A549 (cell line): ENCODE data around the gene ENO3. TPM values are rescaled to one million over a fixed set of nuclear protein-coding genes. Genes with fewer than 3 reads are reported as not detected.

Experiments
- ATAC-seq, 2 experiments: fragments of 200-7000 bp in 1 of 2; fragments of >200 bp in 1 of 2; cut with Nextera tagmentation in 1 of 2; cut with Tn5 transposase in 1 of 2; 3 replicates each; pipeline versions ENCODE4 v1.8.0 to v1.9.1; 2018 to 2020; ENCODE audit warnings: mild to moderate bottlenecking in 1 of 2, moderate library complexity in 1 of 2
- CTCF ChIA-PET: fragments of 300-600 bp; sonication (Branson Sonifier 250); formaldehyde crosslinking; extraction: SDS; loops from one replicate; lab custom pipeline; 2021; ENCODE audit warnings: antibody characterized with exemption, inconsistent platforms; lab: Yijun Ruan, JAX
- POLR2A ChIA-PET: fragments of 350-600 bp; formaldehyde crosslinking; extraction: SDS; loops from one replicate; lab custom pipeline; 2021; ENCODE audit warnings: antibody characterized with exemption, inconsistent platforms; lab: Yijun Ruan, JAX
- DNase-seq, 2 experiments: peaks; one replicate each; pipeline versions ENCODE4 v3.0.0 to v3.0.0-alpha.2; 2011 to 2016; ENCODE audit warnings: low read depth in 1 of 2, low spot score in 1 of 2
- FAIRE-seq: peaks from 2 replicates; lab custom pipeline; 2011; peaks lifted over from hg19 to GRCh38; lab: Jason Lieb, UNC
- H3K27ac ChIP-seq, 2 experiments: fragments of >200 bp; sonication (Bioruptor Twin); formaldehyde crosslinking; 3 replicates each; pipeline ENCODE4 v1.5.1; 2016 to 2017
- H3K4me1 ChIP-seq: fragments of >200 bp; sonication (Bioruptor Twin); formaldehyde crosslinking; 3 replicates; pipeline ENCODE4 v1.6.1; 2016
- H3K4me2 ChIP-seq: fragments of >200 bp; sonication (Bioruptor Twin); formaldehyde crosslinking; 3 replicates; pipeline ENCODE4 v1.6.1; 2016
- H3K4me3 ChIP-seq: fragments of >200 bp; sonication (Bioruptor Twin); formaldehyde crosslinking; 3 replicates; pipeline ENCODE4 v1.5.1; 2016
- H3K9me3 ChIP-seq: fragments of >200 bp; sonication (Bioruptor Twin); formaldehyde crosslinking; 3 replicates; pipeline ENCODE4 v1.6.1; 2016
- BCL3 ChIP-seq: fragments of >200 bp; sonication (Bioruptor Twin); formaldehyde crosslinking; IDR thresholded peaks from 3 replicates; pipeline ENCODE4 v1.6.1; 2016
- ELK1 ChIP-seq: fragments of 150-350 bp; IDR thresholded peaks from 2 replicates; pipeline ENCODE4 v1.6.1; 2014; ENCODE audit warnings: low read depth, mild to moderate bottlenecking, low read length
- GATA3 ChIP-seq: IDR thresholded peaks from 2 replicates; pipeline ENCODE4 v1.6.1; 2012; ENCODE audit warnings: borderline replicate concordance
- HOXA7 ChIP-seq: fragments of 250-450 bp; sonication (Bioruptor Pico); IDR thresholded peaks from 2 replicates; pipeline ENCODE4 v1.5.0; 2020; ENCODE audit warnings: mild to moderate bottlenecking, moderate library complexity
- NPAS2 ChIP-seq: fragments of 250-450 bp; sonication (Bioruptor Pico); IDR thresholded peaks from 2 replicates; pipeline ENCODE4 v1.8.0; 2022; ENCODE audit warnings: mild to moderate bottlenecking, moderate library complexity, borderline replicate concordance
- RCOR1 ChIP-seq: fragments of 150-350 bp; IDR thresholded peaks from 2 replicates; pipeline ENCODE4 v1.6.1; 2014; ENCODE audit warnings: antibody characterized with exemption, low read length, low read depth
- SREBF2 ChIP-seq: fragments of 450-650 bp; IDR thresholded peaks from 2 replicates; pipeline ENCODE4 v1.6.1; 2014; ENCODE audit warnings: mild to moderate bottlenecking, moderate library complexity
- TFCP2L1 ChIP-seq: fragments of 250-450 bp; sonication (Bioruptor Pico); IDR thresholded peaks from 2 replicates; pipeline ENCODE4 v1.5.0; 2021; ENCODE audit warnings: mild to moderate bottlenecking
- WGBS: methylation state at CpG from one replicate; pipeline ENCODE4 v1.1.6; 2017; ENCODE audit errors: missing lambda C conversion rate; 5-methylcytosine and 5-hydroxymethylcytosine counted together
- polyA plus RNA-seq, 4 experiments: library from polyadenylated mRNA; depleted of rRNA in 3 of 4; stranded (reverse); fragments of >200 nt; fragmentation: RNase III in 1 of 4; extraction: RNeasy Plus Mini Kit Qiagen cat#74134 plus additional on column Dnase treatment in 1 of 4; gene quantifications; 2 replicates in 3 of 4; 3 replicates in 1 of 4; pipeline ENCODE4 v1.2.3, GENCODE V29; 2011 to 2017
- TF ChIP-seq, protein P1 (sequence below): IDR thresholded peaks from 2 replicates; pipeline ENCODE4 v1.6.1; 2012
- TF ChIP-seq, protein P2 (sequence below): IDR thresholded peaks from 2 replicates; pipeline ENCODE4 v1.6.1; 2012; ENCODE audit warnings: low read depth, borderline replicate concordance
- TF ChIP-seq, protein P3 (sequence below): fragments of >200 bp; sonication (Bioruptor Twin); formaldehyde crosslinking; IDR thresholded peaks from 2 replicates; pipeline ENCODE4 v1.6.1; 2016

ENO3 gene
- polyA plus RNA-seq, 2 of the 4 experiments (the other 2 are of a cell fraction) = 52.5 to 109 TPM

- Histone ChIP-seq H3K4me3 (peak overlapping the region; percentile 85), H3K4me1 (peaks cover 62% of the 10 kb centered on the region), H3K27ac (peak overlapping the region; percentile 89 to 93), H3K4me2 (peak overlapping the region; percentile 90)
- WGBS = 25% methylated on average over 4 of the region's 4 CpGs
- ChIA-PET POLR2A (interaction anchor here (3.2 kb wide), 1 partner anchor 25 kb away, joined by 83 read pairs; the partner anchor contains the start of gene SPAG7), CTCF (interaction anchor here (2.9 to 3.5 kb wide), 3 partner anchors 31 to 47 kb away, joined by 14 to 33 read pairs (median 15); partner anchors contain the start of gene CAMTA2)
- no peak for ATAC-seq
- DNase-seq = no peak
- TF ChIP-seq, protein P1, sequence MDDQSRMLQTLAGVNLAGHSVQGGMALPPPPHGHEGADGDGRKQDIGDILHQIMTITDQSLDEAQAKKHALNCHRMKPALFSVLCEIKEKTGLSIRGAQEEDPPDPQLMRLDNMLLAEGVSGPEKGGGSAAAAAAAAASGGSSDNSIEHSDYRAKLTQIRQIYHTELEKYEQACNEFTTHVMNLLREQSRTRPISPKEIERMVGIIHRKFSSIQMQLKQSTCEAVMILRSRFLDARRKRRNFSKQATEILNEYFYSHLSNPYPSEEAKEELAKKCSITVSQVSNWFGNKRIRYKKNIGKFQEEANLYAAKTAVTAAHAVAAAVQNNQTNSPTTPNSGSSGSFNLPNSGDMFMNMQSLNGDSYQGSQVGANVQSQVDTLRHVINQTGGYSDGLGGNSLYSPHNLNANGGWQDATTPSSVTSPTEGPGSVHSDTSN = 0 out of 2 replicates have a peak, but pooled peaks have one; percentile 2
- TF ChIP-seq, protein P2, sequence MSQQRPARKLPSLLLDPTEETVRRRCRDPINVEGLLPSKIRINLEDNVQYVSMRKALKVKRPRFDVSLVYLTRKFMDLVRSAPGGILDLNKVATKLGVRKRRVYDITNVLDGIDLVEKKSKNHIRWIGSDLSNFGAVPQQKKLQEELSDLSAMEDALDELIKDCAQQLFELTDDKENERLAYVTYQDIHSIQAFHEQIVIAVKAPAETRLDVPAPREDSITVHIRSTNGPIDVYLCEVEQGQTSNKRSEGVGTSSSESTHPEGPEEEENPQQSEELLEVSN = 0 out of 2 replicates have a peak, but pooled peaks have one; percentile 6
- TF ChIP-seq, protein P3, sequence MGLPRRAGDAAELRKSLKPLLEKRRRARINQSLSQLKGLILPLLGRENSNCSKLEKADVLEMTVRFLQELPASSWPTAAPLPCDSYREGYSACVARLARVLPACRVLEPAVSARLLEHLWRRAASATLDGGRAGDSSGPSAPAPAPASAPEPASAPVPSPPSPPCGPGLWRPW = no peak
- TF ChIP-seq, all 56 proteins: peak for 2
- no peak for FAIRE-seq
- H3K9me3 ChIP-seq = no peaks in the 10 kb centered on the region
These were observed 9.7 kb upstream of the ENO3 start for GRCh38 chr17:4941319-4941610.

DNA sequence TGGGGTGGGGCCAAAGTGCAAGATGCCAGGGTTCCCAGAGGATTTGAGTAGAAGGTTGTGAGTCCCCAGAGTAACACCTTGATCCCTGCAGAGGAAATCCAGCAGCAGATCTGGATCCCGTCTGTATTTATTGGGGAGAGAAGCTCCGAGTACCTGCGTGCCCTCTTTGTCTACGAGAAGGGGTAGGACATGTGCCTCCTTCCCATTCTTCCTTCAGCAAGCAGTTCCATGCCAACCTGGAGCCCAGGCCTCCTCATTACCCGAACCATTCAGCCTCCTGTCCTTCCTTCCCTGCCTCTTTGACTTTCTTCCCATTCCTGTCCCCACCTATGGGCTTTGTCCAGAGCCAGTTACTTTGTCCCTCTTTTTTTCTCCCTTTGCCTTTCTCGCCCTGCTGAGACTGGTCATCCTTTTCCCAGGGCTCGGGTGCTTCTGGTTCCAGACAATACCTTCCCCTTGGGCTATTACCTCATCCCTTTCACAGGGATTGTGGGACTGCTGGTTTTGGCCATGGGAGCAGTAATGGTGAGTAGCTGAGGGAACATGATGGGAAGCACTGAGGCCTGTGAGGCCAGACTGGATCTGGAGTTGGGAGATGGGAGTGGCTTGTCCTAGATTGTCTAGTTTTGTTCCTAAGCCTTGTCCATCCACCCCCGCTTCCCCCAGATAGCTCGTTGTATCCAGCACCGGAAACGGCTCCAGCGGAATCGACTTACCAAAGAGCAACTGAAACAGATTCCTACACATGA lies 8.0 kb upstream of the ENO3 start:
- ChIA-PET CTCF (interaction anchor here (1.2 to 2.6 kb wide), 5 partner anchors 34 to 45 kb away, joined by 3 to 11 read pairs (median 4); partner anchors contain the start of genes CAMTA2 and CHRNE), POLR2A (interaction anchor here (1.5 kb wide), 1 partner anchor 25 kb away, joined by 3 read pairs; the partner anchor contains the start of gene SPAG7)
- FAIRE-seq (no peak), ATAC-seq (no peak), DNase-seq (no peak)
- H3K4me1 ChIP-seq = peaks cover 65% of the 10 kb centered on the region
- WGBS = 85% methylated on average over 13 of the region's 13 CpGs
- H3K4me3 ChIP-seq = no peak overlapping the region
- H3K4me2 ChIP-seq = 0 out of 3 replicates have a peak overlapping the region, but pooled peaks have one; percentile 1
- no peaks in the 10 kb centered on the region for H3K9me3 ChIP-seq
- TF ChIP-seq HOXA7 (CRISPR knock-in tag) (peak; percentile 30; the same call in 1 of the 2 replicates), TFCP2L1 (peak; percentile 43; the same call in 1 of the 2 replicates), BCL3 (0 out of 3 replicates have a peak, but pooled peaks have one; percentile 20), ELK1 (no peak)
- TF ChIP-seq, protein P3 = no peak
- 0 out of 6 replicates have a peak overlapping the region, but pooled peaks of 1 of the 2 experiments have one; percentile 5 for H3K27ac ChIP-seq

GRCh38 chr17:4944163-4944553 lies 6.8 kb upstream of the ENO3 start:
- Histone ChIP-seq H3K4me3 (no peak overlapping the region), H3K27ac (peak overlapping the region in 1 of 2 experiments; percentile 99; a peak in 3 of 6 replicates), H3K9me3 (no peaks in the 10 kb centered on the region), H3K4me1 (peaks cover 55% of the 10 kb centered on the region), H3K4me2 (peak overlapping the region; percentile 99)
- DNase-seq (no peak), ATAC-seq (no peak), FAIRE-seq (no peak)
- CTCF ChIA-PET = interaction anchor here (2.6 to 3.7 kb wide), 2 partner anchors 35 to 43 kb away, joined by 11 to 17 read pairs; partner anchors contain the start of gene CAMTA2
- 63% methylated on average over 3 of the region's 3 CpGs for WGBS
- POLR2A ChIA-PET = interaction anchor here (5.3 kb wide), 1 partner anchor 23 kb away, joined by 67 read pairs; the partner anchor contains the start of gene SPAG7
- no peak for TF ChIP-seq SREBF2
- no peak for TF ChIP-seq RCOR1
- peak; percentile 70 for TF ChIP-seq TFCP2L1
- TF ChIP-seq GATA3 = 0 out of 2 replicates have a peak, but pooled peaks have one; percentile 10
- no peak for TF ChIP-seq NPAS2
- TF ChIP-seq, all 56 proteins: peak for 2
